H1 (cell line): Measurements from ENCODE around the gene PTGES.

Source experiments
- ATF3 ChIP-seq: IDR thresholded peaks from 2 replicates; pipeline ENCODE4 v1.6.1; 2011; ENCODE audit warnings: low read depth, mild to moderate bottlenecking, low read length; ENCODE audit not compliant: insufficient read depth
- POLR2A ChIP-seq, 2 experiments: IDR thresholded peaks; 1 replicate in 1 of 2; 2 replicates in 1 of 2; pipeline ENCODE4 v1.6.1; 2011; ENCODE audit warnings: low read depth in 2 of 2, low read length in 2 of 2, mild to moderate bottlenecking in 2 of 2; ENCODE audit errors: control extremely low read depth in 1 of 2

DNA sequence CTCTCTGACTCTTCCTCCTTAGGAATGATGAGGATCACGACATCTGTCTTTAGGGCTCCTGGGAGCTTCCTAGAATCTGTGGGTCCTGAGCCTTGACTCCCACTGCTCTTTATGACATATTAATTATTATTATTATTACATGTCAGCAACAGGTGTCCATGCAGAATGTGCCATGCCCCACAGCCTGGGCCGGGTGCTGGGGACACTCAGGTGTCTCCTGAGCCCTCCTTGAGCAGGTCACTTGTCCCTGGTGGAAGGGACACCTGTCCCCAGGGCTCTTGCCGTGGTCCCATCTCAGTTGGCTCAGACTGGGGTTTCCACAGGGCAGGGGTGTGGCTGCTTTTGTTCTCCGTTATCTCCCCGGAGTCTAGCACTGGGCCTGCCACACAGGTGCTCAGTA, 34.2 kb downstream of the PTGES start:
- TF ChIP-seq POLR2A (IDR thresholded peaks at IDR 0.05; ENCODE audit: control extremely low read depth in 1 of 2, low read depth in 2 of 2, low read length in 2 of 2) (no peak), ATF3 (no peak)
